Fibroblast of pulmonary artery (primary cell): ENCODE results near the gene PEX13.

Experiments used
- DNase-seq: peaks from one replicate; pipeline ENCODE4 v3.0.0-alpha.2; 2010; ENCODE audit warnings: low read depth
- H3K4me3 ChIP-seq: replicated peaks from 2 replicates; pipeline ENCODE4 v1.5.1; 2011; ENCODE audit warnings: low read depth, mild to moderate bottlenecking, control low read depth, low read length, moderate library complexity
- TF ChIP-seq, protein P1 (sequence below): IDR thresholded peaks from 2 replicates; pipeline ENCODE4 v1.5.1; 2011; ENCODE audit warnings: mild to moderate bottlenecking, control low read depth, low read length, inconsistent platforms; ENCODE audit errors: missing control alignments

PEX13 gene, protein sequence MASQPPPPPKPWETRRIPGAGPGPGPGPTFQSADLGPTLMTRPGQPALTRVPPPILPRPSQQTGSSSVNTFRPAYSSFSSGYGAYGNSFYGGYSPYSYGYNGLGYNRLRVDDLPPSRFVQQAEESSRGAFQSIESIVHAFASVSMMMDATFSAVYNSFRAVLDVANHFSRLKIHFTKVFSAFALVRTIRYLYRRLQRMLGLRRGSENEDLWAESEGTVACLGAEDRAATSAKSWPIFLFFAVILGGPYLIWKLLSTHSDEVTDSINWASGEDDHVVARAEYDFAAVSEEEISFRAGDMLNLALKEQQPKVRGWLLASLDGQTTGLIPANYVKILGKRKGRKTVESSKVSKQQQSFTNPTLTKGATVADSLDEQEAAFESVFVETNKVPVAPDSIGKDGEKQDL

DNA sequence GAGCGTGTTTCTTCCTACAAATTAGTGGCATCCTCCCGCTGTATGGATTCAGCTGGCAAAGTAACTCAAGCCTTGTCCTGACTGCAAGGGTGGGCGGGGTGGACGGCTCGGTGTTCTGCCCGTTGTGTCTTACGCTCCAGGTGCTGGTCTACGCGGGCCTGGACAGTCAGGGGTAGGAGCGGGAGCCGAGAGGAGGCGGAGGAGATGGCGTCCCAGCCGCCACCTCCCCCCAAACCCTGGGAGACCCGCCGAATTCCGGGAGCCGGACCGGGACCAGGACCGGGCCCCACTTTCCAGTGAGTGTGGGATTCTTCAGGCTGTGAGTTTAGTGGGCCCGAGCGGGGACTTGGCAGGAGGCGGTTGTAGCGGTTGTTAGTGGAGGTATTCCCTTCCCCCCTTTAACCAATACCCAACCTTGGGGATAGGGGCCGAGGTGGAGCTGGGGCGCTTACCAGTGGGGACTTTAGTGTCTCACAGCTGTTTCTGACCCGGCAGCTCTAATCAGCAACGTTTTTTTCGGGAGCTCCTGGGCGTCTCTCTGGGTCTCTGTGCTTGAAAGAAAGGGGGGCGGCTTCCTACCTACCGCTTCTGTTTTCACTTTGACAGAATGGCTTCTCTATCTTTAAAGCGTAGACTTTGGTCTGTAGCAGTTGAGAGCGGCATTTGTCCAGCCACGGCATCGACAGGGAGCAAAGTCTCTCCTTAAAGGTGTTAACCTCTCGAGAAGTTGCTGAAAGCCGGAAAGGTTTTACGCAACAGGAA, at the start of gene PEX13, which contains the start of gene PUS10:
PEX13 (plus strand) TSS at position 165 of the 762 bp plus-strand sequence; CDS start at position 205, 40 bp downstream.
PUS10 (minus strand) TSS at position 700 of the 762 bp plus-strand sequence. CDS start 6,365 bp downstream, outside the sequence.
- DNase-seq, result peak; percentile 70

DNA sequence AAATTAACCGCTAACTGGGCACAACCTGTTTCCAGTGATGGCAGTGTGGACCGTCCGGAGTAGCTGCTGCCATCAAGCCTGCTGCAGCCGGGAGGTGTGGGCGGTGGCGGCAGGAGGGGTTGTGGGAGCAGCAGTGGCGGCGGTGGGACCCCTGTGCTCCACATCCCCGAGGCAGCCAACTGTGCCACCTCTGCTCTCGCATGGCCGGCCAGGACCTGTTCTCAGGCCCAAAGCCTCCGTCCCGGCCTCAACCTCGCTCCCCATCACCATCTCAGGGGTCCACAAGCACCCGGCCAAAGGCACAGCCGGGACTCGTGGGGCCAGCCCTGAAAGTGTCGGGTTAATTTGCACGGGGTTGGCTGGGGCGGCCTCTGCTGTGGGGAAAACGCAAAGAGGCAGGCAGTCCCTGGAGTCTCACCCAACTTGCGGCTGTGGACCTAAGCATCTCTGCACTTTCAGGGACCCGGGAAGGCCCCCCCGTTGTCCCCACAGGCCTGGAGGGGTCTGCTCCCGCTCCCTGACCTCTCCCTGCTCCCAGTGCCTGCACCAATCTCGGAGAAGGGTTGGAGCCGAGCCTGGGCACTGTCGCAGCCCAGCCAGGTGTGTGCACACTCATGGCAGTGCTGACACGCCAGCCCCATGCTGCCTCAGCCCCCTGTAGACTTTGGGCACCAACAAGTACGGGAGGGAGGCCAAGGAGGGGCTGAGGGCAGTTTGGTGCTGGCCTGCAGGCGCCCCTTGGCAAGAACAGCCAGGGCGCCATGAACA, 44.4 kb upstream of the PEX13 start:
- no peak for DNase-seq
- no peak overlapping the region for H3K4me3 ChIP-seq
- TF ChIP-seq, protein P1, sequence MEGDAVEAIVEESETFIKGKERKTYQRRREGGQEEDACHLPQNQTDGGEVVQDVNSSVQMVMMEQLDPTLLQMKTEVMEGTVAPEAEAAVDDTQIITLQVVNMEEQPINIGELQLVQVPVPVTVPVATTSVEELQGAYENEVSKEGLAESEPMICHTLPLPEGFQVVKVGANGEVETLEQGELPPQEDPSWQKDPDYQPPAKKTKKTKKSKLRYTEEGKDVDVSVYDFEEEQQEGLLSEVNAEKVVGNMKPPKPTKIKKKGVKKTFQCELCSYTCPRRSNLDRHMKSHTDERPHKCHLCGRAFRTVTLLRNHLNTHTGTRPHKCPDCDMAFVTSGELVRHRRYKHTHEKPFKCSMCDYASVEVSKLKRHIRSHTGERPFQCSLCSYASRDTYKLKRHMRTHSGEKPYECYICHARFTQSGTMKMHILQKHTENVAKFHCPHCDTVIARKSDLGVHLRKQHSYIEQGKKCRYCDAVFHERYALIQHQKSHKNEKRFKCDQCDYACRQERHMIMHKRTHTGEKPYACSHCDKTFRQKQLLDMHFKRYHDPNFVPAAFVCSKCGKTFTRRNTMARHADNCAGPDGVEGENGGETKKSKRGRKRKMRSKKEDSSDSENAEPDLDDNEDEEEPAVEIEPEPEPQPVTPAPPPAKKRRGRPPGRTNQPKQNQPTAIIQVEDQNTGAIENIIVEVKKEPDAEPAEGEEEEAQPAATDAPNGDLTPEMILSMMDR, result no peak

More for the DNA sequence above, at the start of gene PEX13, which contains the start of gene PUS10:
- H3K4me3 ChIP-seq, result peak within 1 kb of the TSS; percentile 99
- TF ChIP-seq, protein P1, result no peak

DNA sequence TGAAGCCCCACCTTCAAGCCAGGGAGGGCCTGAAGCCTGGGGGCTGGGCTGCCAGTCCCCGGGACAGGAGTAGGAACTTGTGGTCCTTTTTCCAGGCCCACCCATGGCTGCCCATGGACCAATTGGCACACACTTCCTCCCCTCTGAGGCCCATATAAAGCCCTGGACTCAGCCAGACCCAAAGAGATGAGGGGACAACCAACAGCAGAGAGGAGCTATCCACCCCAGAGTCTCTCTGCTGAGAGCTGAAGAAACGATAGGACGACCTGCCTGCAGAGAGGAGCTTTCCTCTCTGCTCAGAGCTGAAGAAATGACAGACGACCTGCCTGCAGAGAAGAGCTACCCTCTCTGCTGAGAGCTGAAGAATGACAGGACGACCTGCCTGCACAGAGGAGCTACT, 43.8 kb upstream of the PEX13 start:
- no peak for DNase-seq
- TF ChIP-seq, protein P1, result no peak
- no peak overlapping the region for H3K4me3 ChIP-seq

DNA sequence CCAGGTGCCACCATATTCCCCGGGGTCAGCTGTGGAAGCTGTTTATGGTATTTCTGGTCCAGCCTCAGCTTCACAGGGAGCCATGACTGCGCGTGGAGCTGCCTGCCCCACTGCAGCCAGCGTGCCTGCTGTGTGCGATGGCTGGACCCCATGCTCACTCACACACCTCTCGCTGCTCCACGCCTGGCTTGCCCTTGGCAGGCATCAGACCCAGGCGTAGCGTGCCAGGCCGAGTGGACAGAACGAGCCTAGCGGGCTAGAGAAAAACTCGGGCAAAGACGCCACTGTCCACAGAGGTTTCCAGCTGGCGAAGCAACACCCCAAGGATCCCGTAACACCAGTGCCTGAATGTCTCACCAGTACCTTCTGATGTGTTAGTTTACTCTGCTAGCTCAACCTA, 42.9 kb upstream of the PEX13 start:
- TF ChIP-seq, protein P1, result no peak
- no peak overlapping the region for H3K4me3 ChIP-seq
- DNase-seq, result no peak

DNA sequence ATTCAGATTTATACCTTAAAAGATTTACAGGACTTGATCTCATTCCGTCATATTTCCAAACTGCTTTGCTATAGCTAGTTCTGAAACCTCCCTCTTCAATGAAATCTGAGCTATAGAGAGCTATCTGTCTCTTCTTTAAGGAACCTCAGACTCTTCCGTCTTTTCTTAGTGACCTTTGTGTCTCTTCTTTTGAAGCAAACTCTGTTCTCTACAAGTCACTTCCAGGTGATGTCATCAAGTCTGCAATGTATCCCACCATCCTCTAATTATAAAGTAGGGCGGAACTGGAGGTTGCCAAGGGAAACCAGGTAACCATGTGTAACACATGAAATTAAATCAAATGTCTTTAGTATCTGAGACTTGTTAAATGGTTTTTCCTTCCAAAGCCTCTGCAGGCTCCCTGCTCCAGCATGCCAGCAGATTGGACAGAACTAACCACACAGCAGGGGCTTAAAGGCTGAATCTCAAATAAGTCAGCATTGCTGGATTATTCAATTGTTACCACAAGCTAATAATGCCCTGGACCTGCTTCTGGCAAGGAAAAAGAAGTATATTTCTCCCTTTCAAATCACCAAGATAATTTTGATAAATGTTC, 41.2 kb upstream of the PEX13 start:
- no peak for DNase-seq
- no peak overlapping the region for H3K4me3 ChIP-seq
- TF ChIP-seq, protein P1, result no peak

DNA sequence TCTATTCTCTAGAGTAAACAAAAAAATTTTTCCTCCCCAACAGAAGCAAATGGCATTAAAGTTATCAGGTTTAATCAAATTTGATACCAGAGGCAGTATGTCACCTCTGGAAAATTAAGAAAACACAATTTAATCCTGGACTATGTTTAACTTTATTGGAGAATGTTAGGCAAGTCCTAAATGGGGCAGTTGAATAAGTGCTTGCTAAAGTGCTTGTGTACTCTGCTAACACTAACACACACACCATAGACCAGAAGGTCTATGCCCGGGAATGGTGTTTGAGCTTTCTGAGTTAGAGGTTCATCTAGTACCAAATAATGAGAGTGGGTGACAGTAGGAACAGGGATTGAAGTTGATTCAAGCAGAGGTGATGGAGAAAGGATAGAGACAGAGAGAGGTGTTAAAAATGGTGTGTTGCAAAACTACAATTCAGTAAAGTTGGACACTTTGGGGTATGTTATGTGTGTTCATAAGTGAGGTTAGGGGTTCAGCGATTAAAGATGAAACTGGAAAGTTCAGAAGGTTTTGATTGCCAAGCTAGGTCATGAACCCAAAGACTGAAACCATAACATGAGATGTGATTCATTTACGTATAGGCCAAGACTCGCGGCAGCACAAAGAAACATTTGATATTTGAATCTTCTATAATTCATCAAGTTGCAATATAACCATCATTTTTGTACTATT, 40.5 kb upstream of the PEX13 start:
- TF ChIP-seq, protein P1, result no peak
- no peak for DNase-seq
- H3K4me3 ChIP-seq, result no peak overlapping the region
